ENCODE measurements around the gene CDC6.

The CDC6 gene, protein sequence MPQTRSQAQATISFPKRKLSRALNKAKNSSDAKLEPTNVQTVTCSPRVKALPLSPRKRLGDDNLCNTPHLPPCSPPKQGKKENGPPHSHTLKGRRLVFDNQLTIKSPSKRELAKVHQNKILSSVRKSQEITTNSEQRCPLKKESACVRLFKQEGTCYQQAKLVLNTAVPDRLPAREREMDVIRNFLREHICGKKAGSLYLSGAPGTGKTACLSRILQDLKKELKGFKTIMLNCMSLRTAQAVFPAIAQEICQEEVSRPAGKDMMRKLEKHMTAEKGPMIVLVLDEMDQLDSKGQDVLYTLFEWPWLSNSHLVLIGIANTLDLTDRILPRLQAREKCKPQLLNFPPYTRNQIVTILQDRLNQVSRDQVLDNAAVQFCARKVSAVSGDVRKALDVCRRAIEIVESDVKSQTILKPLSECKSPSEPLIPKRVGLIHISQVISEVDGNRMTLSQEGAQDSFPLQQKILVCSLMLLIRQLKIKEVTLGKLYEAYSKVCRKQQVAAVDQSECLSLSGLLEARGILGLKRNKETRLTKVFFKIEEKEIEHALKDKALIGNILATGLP

GRCh38 chr17:40287494-40288369 is at the start of gene CDC6:
TSS of gene CDC6 (plus strand) at chr17:40287879. CDS start at chr17:40289421, 1,542 bp downstream.
- Histone ChIP-seq H3K9ac (ENCODE audit: low read length) (peak within 1 kb of the TSS; percentile 94), H3K9me3 (ENCODE audit: insufficient read depth, low read length) (no peaks in the 10 kb centered on the region), H3K27ac (ENCODE audit: low read length) (peak within 1 kb of the TSS; percentile 70), H4K20me1 (ENCODE audit: insufficient read depth, low read length) (peaks cover 6% of the 10 kb centered on the region; the same call in 1 of the 2 replicates), H3K27me3 (ENCODE audit: low read depth, low read length) (no peaks in the 10 kb centered on the region), H3K4me2 (ENCODE audit: low read length) (peak within 1 kb of the TSS; percentile 75), H3K4me1 (ENCODE audit: low read length) (peaks cover 15% of the 10 kb centered on the region), H2AFZ (ENCODE audit: low read depth, low read length) (peak within 1 kb of the TSS; percentile 87), H3K79me2 (ENCODE audit: low read length) (peaks cover 38% of the 10 kb centered on the region), H3K4me3 (ENCODE audit: low read length) (peak within 1 kb of the TSS; percentile 94), H3K36me3 (replicated peaks; ENCODE audit: low read depth, low read length) (peaks cover 26% of the 10 kb centered on the region)
- TF ChIP-seq CTCF (IDR thresholded peaks at IDR 0.05; ENCODE audit: low read depth, low read length) (no peak), EZH2phosphoT487 (IDR thresholded peaks at IDR 0.05; ENCODE audit: low read depth) (no peak)

GRCh38 chr17:40241252-40241834 is 46.3 kb upstream of the CDC6 start:
- Histone ChIP-seq H3K36me3 (replicated peaks; ENCODE audit: low read depth, low read length) (no peaks in the 10 kb centered on the region), H3K4me1 (ENCODE audit: low read length) (no peaks in the 10 kb centered on the region), H3K27ac (ENCODE audit: low read length) (no peak overlapping the region), H3K9me3 (ENCODE audit: insufficient read depth, low read length) (no peaks in the 10 kb centered on the region), H3K27me3 (ENCODE audit: low read depth, low read length) (no peaks in the 10 kb centered on the region), H3K4me3 (ENCODE audit: low read length) (no peak overlapping the region), H4K20me1 (ENCODE audit: insufficient read depth, low read length) (peaks cover 13% of the 10 kb centered on the region; the same call in 1 of the 2 replicates), H3K4me2 (ENCODE audit: low read length) (no peak overlapping the region), H3K79me2 (ENCODE audit: low read length) (peaks cover 8% of the 10 kb centered on the region; the same call in 1 of the 2 replicates), H3K9ac (ENCODE audit: low read length) (no peak overlapping the region), H2AFZ (ENCODE audit: low read depth, low read length) (no peak overlapping the region)
- no peak for TF ChIP-seq EZH2phosphoT487 (IDR thresholded peaks at IDR 0.05; ENCODE audit: low read depth)
- no peak for TF ChIP-seq CTCF (IDR thresholded peaks at IDR 0.05; ENCODE audit: low read depth, low read length)

GRCh38 chr17:40242774-40243173 is 44.9 kb upstream of the CDC6 start:
- Histone ChIP-seq H3K9ac (ENCODE audit: low read length) (no peak overlapping the region), H3K27ac (ENCODE audit: low read length) (no peak overlapping the region), H3K27me3 (ENCODE audit: low read depth, low read length) (no peaks in the 10 kb centered on the region), H2AFZ (ENCODE audit: low read depth, low read length) (no peak overlapping the region), H3K9me3 (ENCODE audit: insufficient read depth, low read length) (no peaks in the 10 kb centered on the region), H3K4me3 (ENCODE audit: low read length) (no peak overlapping the region), H3K79me2 (ENCODE audit: low read length) (peaks cover 8% of the 10 kb centered on the region; the same call in 1 of the 2 replicates), H3K4me1 (ENCODE audit: low read length) (no peaks in the 10 kb centered on the region), H3K36me3 (replicated peaks; ENCODE audit: low read depth, low read length) (no peaks in the 10 kb centered on the region), H4K20me1 (ENCODE audit: insufficient read depth, low read length) (peaks cover 13% of the 10 kb centered on the region; the same call in 1 of the 2 replicates), H3K4me2 (ENCODE audit: low read length) (no peak overlapping the region)
- TF ChIP-seq EZH2phosphoT487 (IDR thresholded peaks at IDR 0.05; ENCODE audit: low read depth): no peak
- TF ChIP-seq CTCF (IDR thresholded peaks at IDR 0.05; ENCODE audit: low read depth, low read length): no peak

Data from OCI-LY3 (cell line).